LoVo (cell line): Measurements from ENCODE around the gene OTOR.

Experiments used
- DNase-seq: peaks from one replicate; pipeline ENCODE4 v3.0.0-alpha.2; 2016; ENCODE audit warnings: low spot score

Gene OTOR

GRCh38 chr20:16749573-16749972 is 1.4 kb downstream of the OTOR start:
- DNase-seq, result no peak

GRCh38 chr20:16752082-16752481 is 3.9 kb downstream of the OTOR start:
- no peak for DNase-seq

GRCh38 chr20:16752901-16753300 is 4.7 kb downstream of the OTOR start:
- no peak for DNase-seq

- no peak for DNase-seq
Observed at GRCh38 chr20:16758454-16759180, 10.5 kb downstream of the OTOR start.

- no peak for DNase-seq
Observed at GRCh38 chr20:16759181-16759563, 11.0 kb downstream of the OTOR start.

- DNase-seq, result no peak
Observed at GRCh38 chr20:16760431-16761304, 12.5 kb downstream of the OTOR start.

GRCh38 chr20:16761305-16761829 is 13.2 kb downstream of the OTOR start:
- peak; percentile 55 for DNase-seq

- no peak for DNase-seq
Observed at GRCh38 chr20:16764560-16764959, 16.4 kb downstream of the OTOR start.

- DNase-seq, result no peak
Observed at GRCh38 chr20:16771213-16771612, 23.1 kb downstream of the OTOR start.

- DNase-seq, result no peak
Observed at GRCh38 chr20:16775961-16776360, 27.8 kb downstream of the OTOR start.

- no peak for DNase-seq
Observed at GRCh38 chr20:16777126-16777525, 29.0 kb downstream of the OTOR start.

GRCh38 chr20:16778159-16778558 is 30.0 kb downstream of the OTOR start:
- no peak for DNase-seq

- no peak for DNase-seq
Observed at GRCh38 chr20:16781496-16781895, 33.3 kb downstream of the OTOR start.

- no peak for DNase-seq
Observed at GRCh38 chr20:16785226-16785625, 37.1 kb downstream of the OTOR start.
